Uterus (tissue), 2 donors: ENCODE measurements around the gene MYOD1.

ENCODE experiments used
- POLR2A ChIP-seq, 2 donors: fragments of 450-650 bp; IDR thresholded peaks; one replicate each; pipeline ENCODE4 v1.6.1; 2016; ENCODE audit warnings: antibody characterized with exemption in 2 of 2, mild to moderate bottlenecking in 1 of 2, moderate library complexity in 1 of 2
- TF ChIP-seq, protein P1 (sequence below), 4 experiments: fragments of 200-600 bp in 2 of 4; fragments of 450-650 bp in 2 of 4; sonication (generic) in 2 of 4; IDR thresholded peaks; one replicate each; pipeline ENCODE4 v1.5.1; 2016 to 2019; ENCODE audit warnings: antibody characterized with exemption in 4 of 4, mild to moderate bottlenecking in 2 of 4, moderate library complexity in 1 of 4

- no peak for TF ChIP-seq POLR2A (IDR thresholded peaks at IDR 0.05)
- TF ChIP-seq, protein P1, sequence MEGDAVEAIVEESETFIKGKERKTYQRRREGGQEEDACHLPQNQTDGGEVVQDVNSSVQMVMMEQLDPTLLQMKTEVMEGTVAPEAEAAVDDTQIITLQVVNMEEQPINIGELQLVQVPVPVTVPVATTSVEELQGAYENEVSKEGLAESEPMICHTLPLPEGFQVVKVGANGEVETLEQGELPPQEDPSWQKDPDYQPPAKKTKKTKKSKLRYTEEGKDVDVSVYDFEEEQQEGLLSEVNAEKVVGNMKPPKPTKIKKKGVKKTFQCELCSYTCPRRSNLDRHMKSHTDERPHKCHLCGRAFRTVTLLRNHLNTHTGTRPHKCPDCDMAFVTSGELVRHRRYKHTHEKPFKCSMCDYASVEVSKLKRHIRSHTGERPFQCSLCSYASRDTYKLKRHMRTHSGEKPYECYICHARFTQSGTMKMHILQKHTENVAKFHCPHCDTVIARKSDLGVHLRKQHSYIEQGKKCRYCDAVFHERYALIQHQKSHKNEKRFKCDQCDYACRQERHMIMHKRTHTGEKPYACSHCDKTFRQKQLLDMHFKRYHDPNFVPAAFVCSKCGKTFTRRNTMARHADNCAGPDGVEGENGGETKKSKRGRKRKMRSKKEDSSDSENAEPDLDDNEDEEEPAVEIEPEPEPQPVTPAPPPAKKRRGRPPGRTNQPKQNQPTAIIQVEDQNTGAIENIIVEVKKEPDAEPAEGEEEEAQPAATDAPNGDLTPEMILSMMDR (IDR thresholded peaks at IDR 0.05), result no peak
Measured at GRCh38 chr11:17721242-17721999, 2.0 kb downstream of the MYOD1 start.
